Keratinocyte (primary cell): ENCODE measurements around the gene MANBA. TPM values are rescaled to one million over a fixed set of nuclear protein-coding genes. Genes with fewer than 3 reads are reported as not detected.

Experiments used
- DNase-seq: peaks from one replicate; pipeline ENCODE4 v3.0.0-alpha.2; 2011; ENCODE audit warnings: low read depth, missing footprints, low spot score
- FAIRE-seq: peaks from 2 replicates; lab custom pipeline; 2011; peaks lifted over from hg19 to GRCh38; lab: Jason Lieb, UNC
- H2AFZ ChIP-seq: 2 replicates; pipeline ENCODE4 v1.6.0; 2012; ENCODE audit warnings: low read length, control low read depth, inconsistent platforms; ENCODE audit not compliant: control insufficient read depth
- H3K27ac ChIP-seq: 2 replicates; pipeline ENCODE4 v1.5.1; 2011; ENCODE audit warnings: low read length; ENCODE audit not compliant: control insufficient read depth, insufficient read depth
- H3K27me3 ChIP-seq: 3 replicates; pipeline ENCODE4 v1.6.0; 2011; ENCODE audit warnings: low read length; ENCODE audit not compliant: control insufficient read depth, insufficient read depth; ENCODE audit errors: extremely low read depth
- H3K36me3 ChIP-seq, 2 experiments: 2 replicates in 1 of 2; 3 replicates in 1 of 2; pipeline ENCODE4 v1.5.1; 2011; ENCODE audit warnings: low read length in 2 of 2, mild to moderate bottlenecking in 1 of 2; ENCODE audit not compliant: control insufficient read depth in 2 of 2, insufficient read depth in 2 of 2; ENCODE audit errors: extremely low read depth in 1 of 2
- H3K4me1 ChIP-seq: 3 replicates; pipeline ENCODE4 v1.5.1; 2011; ENCODE audit warnings: low read length; ENCODE audit not compliant: control insufficient read depth, insufficient read depth; ENCODE audit errors: extremely low read depth
- H3K4me2 ChIP-seq: 3 replicates; pipeline ENCODE4 v1.6.0; 2011; ENCODE audit warnings: low read depth, low read length; ENCODE audit not compliant: control insufficient read depth, insufficient read depth; ENCODE audit errors: extremely low read depth
- H3K4me3 ChIP-seq, 3 experiments: fragments of 200-600 bp in 1 of 3; sonication (generic) in 1 of 3; 2 replicates in 2 of 3; 3 replicates in 1 of 3; pipeline ENCODE4 v1.5.1; 2011 to 2016; ENCODE audit warnings: low read length in 3 of 3, mild to moderate bottlenecking in 3 of 3, control low read depth in 2 of 3, inconsistent platforms in 1 of 3, low read depth in 1 of 3, mixed read lengths in 1 of 3, mixed run types in 1 of 3, moderate library complexity in 1 of 3; ENCODE audit not compliant: control insufficient read depth in 2 of 3, insufficient read depth in 2 of 3; ENCODE audit errors: extremely low read depth in 1 of 3
- H3K79me2 ChIP-seq: 2 replicates; pipeline ENCODE4 v1.6.0; 2012; ENCODE audit warnings: low read length; ENCODE audit not compliant: control insufficient read depth, insufficient read depth
- H3K9ac ChIP-seq: 3 replicates; pipeline ENCODE4 v1.6.0; 2011; ENCODE audit warnings: low read length; ENCODE audit not compliant: control insufficient read depth, insufficient read depth; ENCODE audit errors: extremely low read depth
- H3K9me1 ChIP-seq: 3 replicates; pipeline ENCODE4 v1.6.0; 2011; ENCODE audit warnings: low read length; ENCODE audit not compliant: control insufficient read depth, insufficient read depth; ENCODE audit errors: extremely low read depth
- H3K9me3 ChIP-seq: 2 replicates; pipeline ENCODE4 v1.5.1; 2012; ENCODE audit warnings: low read depth, low read length; ENCODE audit not compliant: control insufficient read depth
- H4K20me1 ChIP-seq: 3 replicates; pipeline ENCODE4 v1.6.0; 2011; ENCODE audit warnings: low read length; ENCODE audit not compliant: control insufficient read depth, insufficient read depth; ENCODE audit errors: extremely low read depth
- EZH2 ChIP-seq: IDR thresholded peaks from one replicate; pipeline ENCODE4 v1.6.1; 2012; ENCODE audit warnings: inconsistent platforms, mild to moderate bottlenecking, low read length, moderate library complexity
- dilution Hi-C: fragments of 300-500 bp; cut with MboI; formaldehyde crosslinking; loops from one replicate; pipeline ENCODE4 v1.7.0; 2020; ENCODE audit warnings: low sequenced_read_pairs; ENCODE audit not compliant: extremely low pct_ligation_motif_present
- polyA plus RNA-seq, 5 experiments: library from polyadenylated mRNA; depleted of rRNA in 3 of 5; stranded (reverse) in 3 of 5; stranded (forward) in 1 of 5; unstranded in 1 of 5; fragments of >200 nt; gene quantifications; 1 replicate in 1 of 5; 2 replicates in 3 of 5; 3 replicates in 1 of 5; pipeline versions ENCODE4 v1.2.1 to v1.2.3, GENCODE V29; 2011 to 2012; ENCODE audit warnings: missing spikeins in 2 of 5, low read depth in 1 of 5, low replicate concordance in 1 of 5
- TF ChIP-seq, protein P1 (sequence below), 3 experiments: IDR thresholded peaks in 1 of 3; conservative IDR thresholded peaks in 1 of 3; optimal IDR thresholded peaks in 1 of 3; 2 replicates in 2 of 3; 3 replicates in 1 of 3; pipeline versions ENCODE3 to v1.5.1; 2011; ENCODE audit warnings: low read length in 3 of 3, mild to moderate bottlenecking in 3 of 3, moderate library complexity in 2 of 3, control low read depth in 1 of 3, inconsistent platforms in 1 of 3; ENCODE audit not compliant: insufficient read depth in 2 of 3; ENCODE audit errors: extremely low read depth in 1 of 3

Gene MANBA
- polyA plus RNA-seq, 1 donor (not counting 4 experiments of a cell fraction or from before 2014, with no cell fraction given): 9.3 TPM

DNA sequence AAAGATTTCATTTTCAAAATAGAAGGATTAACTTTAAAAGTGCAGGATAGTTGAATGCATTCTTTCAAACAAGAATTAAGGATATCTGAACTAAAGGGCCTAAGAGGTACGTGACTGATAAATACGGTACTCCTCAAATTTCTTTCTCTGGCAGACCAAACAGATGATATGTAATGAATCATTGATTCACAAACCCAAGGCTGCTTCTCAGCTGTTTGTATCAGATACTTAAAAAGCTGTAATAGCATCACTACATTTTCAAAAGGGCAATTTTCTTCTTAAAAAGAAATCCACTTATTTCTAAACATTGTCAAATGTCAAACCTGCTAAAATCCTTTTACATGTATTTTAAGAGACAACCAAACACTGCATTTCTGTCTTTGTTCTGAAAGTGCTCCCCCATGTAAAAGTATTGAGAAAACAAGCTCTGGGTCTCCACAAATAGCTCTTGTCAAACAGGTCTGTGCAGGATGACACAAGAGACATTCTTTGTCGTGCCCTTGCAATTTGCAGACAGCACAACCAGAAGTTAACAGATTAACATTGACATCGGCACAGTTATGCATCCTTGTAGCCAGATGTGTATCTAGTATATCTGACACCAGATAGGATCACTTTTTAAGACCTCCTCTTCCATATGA is 82.0 kb downstream of the MANBA start:
- no peaks in the 10 kb centered on the region for H4K20me1 ChIP-seq
- dilution Hi-C loops: no loop called here
- no peaks in the 10 kb centered on the region for H3K36me3 ChIP-seq
- no peaks in the 10 kb centered on the region for H3K79me2 ChIP-seq
- H3K27me3 ChIP-seq: no peaks in the 10 kb centered on the region
- H3K4me2 ChIP-seq: peak overlapping the region; percentile 47
- H2AFZ ChIP-seq: no peak overlapping the region
- H3K4me3 ChIP-seq: peak overlapping the region in 1 of 3 experiments; percentile 38
- no peak for TF ChIP-seq EZH2
- TF ChIP-seq, protein P1, sequence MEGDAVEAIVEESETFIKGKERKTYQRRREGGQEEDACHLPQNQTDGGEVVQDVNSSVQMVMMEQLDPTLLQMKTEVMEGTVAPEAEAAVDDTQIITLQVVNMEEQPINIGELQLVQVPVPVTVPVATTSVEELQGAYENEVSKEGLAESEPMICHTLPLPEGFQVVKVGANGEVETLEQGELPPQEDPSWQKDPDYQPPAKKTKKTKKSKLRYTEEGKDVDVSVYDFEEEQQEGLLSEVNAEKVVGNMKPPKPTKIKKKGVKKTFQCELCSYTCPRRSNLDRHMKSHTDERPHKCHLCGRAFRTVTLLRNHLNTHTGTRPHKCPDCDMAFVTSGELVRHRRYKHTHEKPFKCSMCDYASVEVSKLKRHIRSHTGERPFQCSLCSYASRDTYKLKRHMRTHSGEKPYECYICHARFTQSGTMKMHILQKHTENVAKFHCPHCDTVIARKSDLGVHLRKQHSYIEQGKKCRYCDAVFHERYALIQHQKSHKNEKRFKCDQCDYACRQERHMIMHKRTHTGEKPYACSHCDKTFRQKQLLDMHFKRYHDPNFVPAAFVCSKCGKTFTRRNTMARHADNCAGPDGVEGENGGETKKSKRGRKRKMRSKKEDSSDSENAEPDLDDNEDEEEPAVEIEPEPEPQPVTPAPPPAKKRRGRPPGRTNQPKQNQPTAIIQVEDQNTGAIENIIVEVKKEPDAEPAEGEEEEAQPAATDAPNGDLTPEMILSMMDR (optimal IDR thresholded peaks at IDR 0.05 in 1 of 3, IDR thresholded peaks at IDR 0.05 in 1 of 3, conservative IDR thresholded peaks at IDR 0.05 in 1 of 3; ENCODE audit: extremely low read depth in 1 of 3, insufficient read depth in 2 of 3, low read length in 3 of 3): no peak
- DNase-seq (no peak), FAIRE-seq (peak; percentile 78)
- no peak overlapping the region for H3K9ac ChIP-seq
- H3K9me1 ChIP-seq: no peaks in the 10 kb centered on the region
- H3K27ac ChIP-seq: no peak overlapping the region
- no peaks in the 10 kb centered on the region for H3K9me3 ChIP-seq
- H3K4me1 ChIP-seq: peaks cover 17% of the 10 kb centered on the region

DNA sequence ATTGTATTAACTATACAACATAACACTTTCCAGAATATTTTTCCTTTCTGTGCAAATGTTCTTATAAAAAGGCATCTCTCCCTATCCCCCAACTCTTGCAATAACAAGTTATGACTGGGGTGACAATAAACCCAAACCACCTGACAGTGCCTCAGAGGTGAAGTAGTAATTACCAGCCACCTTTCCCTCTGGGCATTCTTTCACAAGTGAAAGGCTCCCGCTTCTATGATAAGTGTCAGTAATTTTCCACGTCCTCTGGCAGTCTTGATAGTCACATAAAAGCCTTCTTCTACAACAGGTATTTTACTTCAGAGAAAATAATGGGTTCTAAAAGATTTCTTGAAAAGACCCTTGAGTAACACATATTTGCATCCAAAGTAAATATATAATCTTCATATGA is 82.7 kb downstream of the MANBA start:
- Histone ChIP-seq H4K20me1 (no peaks in the 10 kb centered on the region), H3K27ac (no peak overlapping the region), H3K4me3 (no peak overlapping the region), H3K27me3 (no peaks in the 10 kb centered on the region), H3K9me1 (no peaks in the 10 kb centered on the region), H3K4me1 (peaks cover 13% of the 10 kb centered on the region), H3K9ac (no peak overlapping the region), H3K36me3 (no peaks in the 10 kb centered on the region), H3K9me3 (no peaks in the 10 kb centered on the region), H2AFZ (no peak overlapping the region), H3K79me2 (no peaks in the 10 kb centered on the region), H3K4me2 (no peak overlapping the region)
- dilution Hi-C loops: no loop called here
- peak; percentile 46 for FAIRE-seq
- DNase-seq: no peak
- TF ChIP-seq EZH2: no peak
- TF ChIP-seq, protein P1 (optimal IDR thresholded peaks at IDR 0.05 in 1 of 3, IDR thresholded peaks at IDR 0.05 in 1 of 3, conservative IDR thresholded peaks at IDR 0.05 in 1 of 3; ENCODE audit: extremely low read depth in 1 of 3, insufficient read depth in 2 of 3, low read length in 3 of 3): no peak
